ENCODE results near the gene STAG3.
"Not testable (repeated sequence)": the region's sequence is repeated elsewhere in the genome, so short reads cannot be mapped to it uniquely, and the experiment has no call there.

Gene STAG3

DNA sequence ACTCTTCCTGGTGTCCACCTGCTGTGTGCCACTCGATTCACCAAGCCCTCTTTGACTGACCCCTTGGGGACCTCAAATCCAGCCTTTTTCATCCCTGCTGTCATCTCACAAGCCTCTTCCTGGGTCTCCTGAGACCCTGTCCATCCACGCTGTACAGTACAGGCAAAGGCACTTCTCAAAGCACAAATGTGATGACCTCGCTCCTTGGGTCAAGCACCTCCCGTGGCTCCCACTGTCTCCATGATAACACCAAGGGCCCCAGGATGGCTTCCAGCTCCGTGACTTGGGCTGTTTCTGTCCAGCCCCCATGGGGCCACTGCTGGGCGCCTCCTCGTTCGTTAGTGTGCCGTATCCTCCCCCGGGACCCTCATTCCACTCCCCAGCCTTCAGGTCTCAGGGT lies 70.8 kb downstream of the STAG3 start:
- no peaks in the 10 kb centered on the region for H3K9me3 ChIP-seq (ENCODE audit: insufficient read depth, low read length)
- no peaks in the 10 kb centered on the region for H3K36me3 ChIP-seq (replicated peaks; ENCODE audit: low read depth, low read length)
- no peaks in the 10 kb centered on the region for H3K79me2 ChIP-seq (ENCODE audit: low read length)
- peaks cover 6% of the 10 kb centered on the region; the same call in 1 of the 2 replicates for H3K4me1 ChIP-seq (ENCODE audit: low read length)
- no peak overlapping the region for H3K4me2 ChIP-seq (ENCODE audit: low read length)
- no peaks in the 10 kb centered on the region for H4K20me1 ChIP-seq (ENCODE audit: insufficient read depth, low read length)
- H3K9ac ChIP-seq (ENCODE audit: low read length) = no peak overlapping the region
- no peak overlapping the region for H3K4me3 ChIP-seq (ENCODE audit: low read length)
- TF ChIP-seq, protein P1, sequence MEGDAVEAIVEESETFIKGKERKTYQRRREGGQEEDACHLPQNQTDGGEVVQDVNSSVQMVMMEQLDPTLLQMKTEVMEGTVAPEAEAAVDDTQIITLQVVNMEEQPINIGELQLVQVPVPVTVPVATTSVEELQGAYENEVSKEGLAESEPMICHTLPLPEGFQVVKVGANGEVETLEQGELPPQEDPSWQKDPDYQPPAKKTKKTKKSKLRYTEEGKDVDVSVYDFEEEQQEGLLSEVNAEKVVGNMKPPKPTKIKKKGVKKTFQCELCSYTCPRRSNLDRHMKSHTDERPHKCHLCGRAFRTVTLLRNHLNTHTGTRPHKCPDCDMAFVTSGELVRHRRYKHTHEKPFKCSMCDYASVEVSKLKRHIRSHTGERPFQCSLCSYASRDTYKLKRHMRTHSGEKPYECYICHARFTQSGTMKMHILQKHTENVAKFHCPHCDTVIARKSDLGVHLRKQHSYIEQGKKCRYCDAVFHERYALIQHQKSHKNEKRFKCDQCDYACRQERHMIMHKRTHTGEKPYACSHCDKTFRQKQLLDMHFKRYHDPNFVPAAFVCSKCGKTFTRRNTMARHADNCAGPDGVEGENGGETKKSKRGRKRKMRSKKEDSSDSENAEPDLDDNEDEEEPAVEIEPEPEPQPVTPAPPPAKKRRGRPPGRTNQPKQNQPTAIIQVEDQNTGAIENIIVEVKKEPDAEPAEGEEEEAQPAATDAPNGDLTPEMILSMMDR (IDR thresholded peaks at IDR 0.05; ENCODE audit: low read depth, low read length) = no peak
- TF ChIP-seq EZH2phosphoT487 (IDR thresholded peaks at IDR 0.05; ENCODE audit: low read depth) = no peak
- H3K27me3 ChIP-seq (ENCODE audit: low read depth, low read length) = no peaks in the 10 kb centered on the region
- no peak overlapping the region for H2AFZ ChIP-seq (ENCODE audit: low read depth, low read length)
- H3K27ac ChIP-seq (ENCODE audit: low read length) = no peak overlapping the region

DNA sequence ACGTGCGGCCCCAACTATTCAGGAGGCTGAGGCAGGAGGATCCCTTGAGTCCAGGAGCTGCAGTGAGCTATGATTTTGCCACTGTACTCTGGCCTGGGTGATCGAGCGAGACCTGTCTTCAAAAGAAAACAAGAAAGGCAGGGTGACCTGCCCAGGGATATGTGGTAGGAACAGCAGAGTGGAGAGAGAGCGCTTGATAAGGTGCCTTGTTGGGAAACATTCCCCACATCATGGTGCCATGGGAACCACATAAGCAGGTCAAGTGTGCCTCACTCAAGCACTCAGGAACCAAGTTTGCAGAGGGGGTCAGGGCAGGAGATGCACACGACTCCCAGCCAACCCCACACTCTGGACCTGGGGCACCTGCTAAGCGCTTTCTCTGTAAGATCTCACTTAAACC lies 79.3 kb downstream of the STAG3 start:
- Histone ChIP-seq H3K9ac (ENCODE audit: low read length) (no peak overlapping the region), H3K79me2 (ENCODE audit: low read length) (no peaks in the 10 kb centered on the region), H3K4me1 (ENCODE audit: low read length) (no peaks in the 10 kb centered on the region), H3K9me3 (ENCODE audit: insufficient read depth, low read length) (no peaks in the 10 kb centered on the region), H3K36me3 (replicated peaks; ENCODE audit: low read depth, low read length) (no peaks in the 10 kb centered on the region), H2AFZ (ENCODE audit: low read depth, low read length) (no peak overlapping the region), H3K27ac (ENCODE audit: low read length) (no peak overlapping the region), H3K27me3 (ENCODE audit: low read depth, low read length) (no peaks in the 10 kb centered on the region), H3K4me2 (ENCODE audit: low read length) (no peak overlapping the region), H4K20me1 (ENCODE audit: insufficient read depth, low read length) (no peaks in the 10 kb centered on the region), H3K4me3 (ENCODE audit: low read length) (no peak overlapping the region)
- no peak for TF ChIP-seq EZH2phosphoT487 (IDR thresholded peaks at IDR 0.05; ENCODE audit: low read depth)
- TF ChIP-seq, protein P1 (IDR thresholded peaks at IDR 0.05; ENCODE audit: low read depth, low read length) = no peak

DNA sequence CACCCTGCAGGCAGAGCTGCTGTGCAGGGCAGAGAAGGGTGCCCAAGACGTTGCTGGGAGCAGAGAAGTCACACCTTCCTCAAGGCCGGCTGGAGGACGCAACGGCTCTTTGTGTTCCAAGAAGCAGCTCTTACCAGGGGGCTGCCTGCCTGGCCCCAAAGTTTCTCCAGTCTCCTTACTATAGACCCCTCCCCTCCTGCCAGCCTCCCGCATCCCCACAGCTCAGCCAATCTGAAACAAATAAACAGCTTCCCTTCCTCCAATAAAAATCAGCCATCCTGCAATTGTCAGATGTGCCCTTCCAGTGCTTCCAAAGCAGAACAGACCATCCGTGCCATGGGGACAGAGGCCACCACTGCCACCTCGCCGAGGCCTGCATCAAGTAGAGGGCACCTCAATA lies 82.3 kb downstream of the STAG3 start:
- not testable (repeated sequence) for H4K20me1 ChIP-seq (ENCODE audit: insufficient read depth, low read length); H3K79me2 ChIP-seq (ENCODE audit: low read length); H3K27me3 ChIP-seq (ENCODE audit: low read depth, low read length); H3K4me2 ChIP-seq (ENCODE audit: low read length); H3K27ac ChIP-seq (ENCODE audit: low read length); H2AFZ ChIP-seq (ENCODE audit: low read depth, low read length); H3K9me3 ChIP-seq (ENCODE audit: insufficient read depth, low read length); H3K4me3 ChIP-seq (ENCODE audit: low read length); H3K9ac ChIP-seq (ENCODE audit: low read length); H3K36me3 ChIP-seq (replicated peaks; ENCODE audit: low read depth, low read length); H3K4me1 ChIP-seq (ENCODE audit: low read length)

DNA sequence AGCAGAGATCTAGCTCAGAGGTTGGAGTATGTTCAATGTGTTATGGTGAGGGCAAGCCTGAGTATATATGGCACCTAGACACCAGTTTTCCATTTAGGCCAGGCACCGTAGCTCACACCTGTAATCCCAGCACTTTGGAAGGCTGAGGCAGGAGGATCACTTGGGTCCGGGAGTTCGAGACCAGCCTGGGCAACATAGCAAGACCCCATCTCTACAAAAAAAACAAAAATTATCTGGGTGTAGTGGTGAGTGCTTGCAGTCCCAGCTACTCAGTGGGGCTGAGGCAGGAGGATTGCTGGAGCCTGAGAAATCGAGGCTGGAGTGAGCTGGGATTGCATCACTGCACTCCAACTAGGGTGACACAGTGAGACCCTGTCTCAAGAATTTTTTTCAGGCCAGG lies 85.2 kb downstream of the STAG3 start:
- H4K20me1 ChIP-seq (ENCODE audit: insufficient read depth, low read length); H3K4me2 ChIP-seq (ENCODE audit: low read length); H3K4me3 ChIP-seq (ENCODE audit: low read length); H3K27ac ChIP-seq (ENCODE audit: low read length); H2AFZ ChIP-seq (ENCODE audit: low read depth, low read length); H3K27me3 ChIP-seq (ENCODE audit: low read depth, low read length); H3K9ac ChIP-seq (ENCODE audit: low read length); H3K4me1 ChIP-seq (ENCODE audit: low read length); H3K36me3 ChIP-seq (replicated peaks; ENCODE audit: low read depth, low read length); H3K79me2 ChIP-seq (ENCODE audit: low read length); H3K9me3 ChIP-seq (ENCODE audit: insufficient read depth, low read length): not testable (repeated sequence)

All from OCI-LY3 (cell line).